Aorta (tissue), 5 donors: ENCODE results near the gene AP3B2. TPM values are rescaled to one million over a fixed set of nuclear protein-coding genes. Genes with fewer than 3 reads are reported as not detected.
"Not testable (repeated sequence)": the region's sequence is repeated elsewhere in the genome, so short reads cannot be mapped to it uniquely, and the experiment has no call there.

ENCODE experiments used
- ATAC-seq: fragments of 200-7000 bp; cut with Tn5 transposase; one replicate; pipeline ENCODE4 v1.9.1; 2022; ENCODE audit warnings: moderate library complexity; ENCODE audit not compliant: low FRiP score
- DNase-seq, 2 donors: peaks; one replicate each; pipeline ENCODE4 v3.0.0-alpha.2; 2020
- H3K27ac ChIP-seq, 2 donors: one replicate each; pipeline ENCODE4 v1.5.1; 2013; ENCODE audit warnings: low read length in 2 of 2, mild to moderate bottlenecking in 2 of 2, moderate library complexity in 2 of 2, control low read depth in 1 of 2, inconsistent platforms in 1 of 2, low read depth in 1 of 2
- H3K27me3 ChIP-seq, 2 donors: one replicate each; pipeline ENCODE4 v1.6.1; 2013; ENCODE audit warnings: control low read depth in 1 of 2, low read length in 1 of 2, mild to moderate bottlenecking in 1 of 2, moderate library complexity in 1 of 2; ENCODE audit not compliant: insufficient read depth in 2 of 2, control insufficient read depth in 1 of 2
- H3K36me3 ChIP-seq, 2 donors: one replicate each; pipeline ENCODE4 v1.6.1; 2013; ENCODE audit warnings: control low read depth in 1 of 2, low read length in 1 of 2, mild to moderate bottlenecking in 1 of 2; ENCODE audit not compliant: insufficient read depth in 2 of 2, control insufficient read depth in 1 of 2
- H3K4me1 ChIP-seq, 2 donors: one replicate each; pipeline ENCODE4 v1.6.1; 2013; ENCODE audit warnings: low read length in 2 of 2, control low read depth in 1 of 2, mild to moderate bottlenecking in 1 of 2, moderate library complexity in 1 of 2; ENCODE audit not compliant: insufficient read depth in 2 of 2, control insufficient read depth in 1 of 2
- H3K4me3 ChIP-seq, 2 donors: one replicate each; pipeline ENCODE4 v1.5.1; 2013; ENCODE audit warnings: low read length in 2 of 2, control low read depth in 1 of 2, mild to moderate bottlenecking in 1 of 2
- H3K9me3 ChIP-seq: one replicate; pipeline ENCODE4 v1.6.1; 2013; ENCODE audit warnings: mild to moderate bottlenecking, low read length; ENCODE audit not compliant: control insufficient read depth
- WGBS, 2 donors: extraction: QIAGEN DNeasy Blood & Tissue Kit; methylation state at CpG; one replicate each; pipeline ENCODE4 v1.1.7; 2013; 5-methylcytosine and 5-hydroxymethylcytosine counted together
- intact Hi-C, 2 donors: fragments of 100-400 bp; cut with DNase I; formaldehyde crosslinking; loops; one replicate each; pipeline versions ENCODE4 v1.14.2 to v1.15.0; 2022
- polyA plus RNA-seq, 2 donors: library from polyadenylated mRNA; stranded (reverse); fragments of 200-250 nt; gene quantifications; one replicate each; pipeline ENCODE4 v1.2.3, GENCODE V29; 2013
- total RNA-seq, 2 donors: library from RNA; stranded (reverse); fragmentation: NEBNext Ultra II Directional; extraction: Animal tissue kit (Norgen Biotek cat#: 25700); gene quantifications; one replicate each; pipeline ENCODE4 v1.2.1, GENCODE V29; 2021
- donor health status: healthy with polysubstance abuse.
- donor health status: Bipolar disorder and iron deficiency.
- donor health status: DM: no; HTN: no; CAD: no.
- donor health status: DM: no; HTN: no; CAD: no.
- donor health status: DM: yes; HTN: yes; CAD: no.

AP3B2 gene
- total and polyA plus RNA-seq, 4 donors, result 0.16 to 1.6 (median 0.42) TPM; not detected in 1

GRCh38 chr15:82710208-82710555, 507 bp upstream of the AP3B2 start:
- intact Hi-C loops, result no loop called here

DNA sequence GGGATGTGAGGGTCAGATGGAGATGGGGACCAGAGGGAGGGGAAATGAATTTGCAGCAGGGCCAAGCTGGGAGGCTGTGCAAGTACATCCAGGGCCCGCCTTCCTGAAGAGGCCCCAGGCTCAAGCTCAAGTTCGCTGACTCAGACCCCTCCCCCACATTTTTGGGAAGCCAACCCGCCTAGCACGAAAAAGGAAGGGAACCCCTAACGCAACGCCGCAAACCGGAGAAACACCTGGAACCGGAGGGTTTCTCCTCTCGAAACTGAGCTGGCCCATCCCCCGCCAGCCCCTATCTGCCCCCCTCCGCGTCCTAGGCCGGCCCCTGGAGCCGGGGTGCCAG, 624 bp downstream of the AP3B2 start:
- DNase-seq (no peak), ATAC-seq (no peak)
- Histone ChIP-seq H3K27ac (no peak overlapping the region), H3K27me3 (no peaks in the 10 kb centered on the region), H3K36me3 (no peaks in the 10 kb centered on the region), H3K4me3 (peak overlapping the region; percentile 36 to 68), H3K9me3 (no peaks in the 10 kb centered on the region), H3K4me1 (no peaks in the 10 kb centered on the region)
- 3 to 5% methylated on average over 14 to 15 of the region's 15 CpGs for WGBS, 2 donors
- intact Hi-C loops, result loop anchor here in 1 of 2 donors (5.0 kb wide), 1 partner anchor 47 kb away; no protein-coding TSS in a partner anchor

More at GRCh38 chr15:82710208-82710555, 507 bp upstream of the AP3B2 start:
- ATAC-seq (no peak), DNase-seq (no peak)
- no peaks in the 10 kb centered on the region for H3K9me3 ChIP-seq
- no peaks in the 10 kb centered on the region for H3K27me3 ChIP-seq
- no peaks in the 10 kb centered on the region for H3K4me1 ChIP-seq
- no peak overlapping the region for H3K27ac ChIP-seq
- WGBS, 2 donors, result 14% methylated on average over 14 of the region's 14 CpGs
- no peaks in the 10 kb centered on the region for H3K36me3 ChIP-seq
- no peak overlapping the region for H3K4me3 ChIP-seq

DNA sequence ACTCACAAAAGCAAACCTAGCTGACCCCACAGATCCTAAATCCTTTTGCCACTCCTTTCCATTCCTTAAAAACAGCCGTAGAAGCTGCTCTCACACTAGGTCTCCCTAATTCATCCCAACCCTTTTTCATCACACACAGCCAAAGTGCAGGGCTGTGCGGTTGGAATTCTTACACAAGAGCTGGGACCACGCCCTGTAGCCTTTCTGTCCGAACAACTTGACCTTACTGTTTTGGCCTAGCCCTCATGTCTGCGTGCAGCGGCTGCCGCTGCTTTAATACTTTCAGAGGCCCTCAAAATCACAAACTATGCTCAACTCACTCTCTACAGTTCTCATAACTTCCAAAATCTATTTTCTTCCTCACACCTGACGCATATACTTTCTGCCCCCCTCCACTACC, 3.8 kb downstream of the AP3B2 start:
- WGBS, 2 donors, result 84 to 85% methylated on average over 8 of the region's 8 CpGs
- ATAC-seq, H3K27me3 ChIP-seq, DNase-seq, H3K9me3 ChIP-seq, H3K4me3 ChIP-seq, H3K27ac ChIP-seq, H3K36me3 ChIP-seq, H3K4me1 ChIP-seq: not testable (repeated sequence)
- intact Hi-C loops, result loop anchor here in 1 of 2 donors (5.0 kb wide), 1 partner anchor 44 kb away; no protein-coding TSS in a partner anchor

DNA sequence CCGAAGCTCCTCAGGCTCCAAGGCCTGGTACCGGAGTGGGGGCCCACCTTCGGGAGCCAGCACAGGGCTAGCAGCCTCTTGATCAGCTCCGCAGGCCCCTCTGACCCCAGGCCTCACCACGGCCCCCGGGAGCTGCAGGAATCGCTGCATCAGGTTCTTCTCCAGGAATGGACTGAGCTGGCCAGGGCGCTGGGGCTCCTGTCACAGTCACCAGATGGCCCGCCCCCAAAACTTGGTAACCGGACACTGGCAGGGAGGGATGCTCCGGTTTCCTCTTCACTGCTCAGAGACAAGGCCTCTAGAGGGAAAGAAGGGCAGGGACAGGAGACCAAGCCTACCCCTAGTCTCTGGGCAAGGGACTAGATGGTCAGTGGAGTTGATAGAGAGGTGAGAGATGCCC, 9.9 kb downstream of the AP3B2 start:
- no peaks in the 10 kb centered on the region for H3K4me1 ChIP-seq
- no peaks in the 10 kb centered on the region for H3K27me3 ChIP-seq
- H3K36me3 ChIP-seq, result no peaks in the 10 kb centered on the region
- ATAC-seq, result peak; percentile 15
- intact Hi-C loops, result no loop called here
- H3K4me3 ChIP-seq, result no peak overlapping the region
- 28 to 39% methylated on average over 11 of the region's 11 CpGs for WGBS, 2 donors
- DNase-seq, result no peak
- no peaks in the 10 kb centered on the region for H3K9me3 ChIP-seq
- H3K27ac ChIP-seq, result no peak overlapping the region

DNA sequence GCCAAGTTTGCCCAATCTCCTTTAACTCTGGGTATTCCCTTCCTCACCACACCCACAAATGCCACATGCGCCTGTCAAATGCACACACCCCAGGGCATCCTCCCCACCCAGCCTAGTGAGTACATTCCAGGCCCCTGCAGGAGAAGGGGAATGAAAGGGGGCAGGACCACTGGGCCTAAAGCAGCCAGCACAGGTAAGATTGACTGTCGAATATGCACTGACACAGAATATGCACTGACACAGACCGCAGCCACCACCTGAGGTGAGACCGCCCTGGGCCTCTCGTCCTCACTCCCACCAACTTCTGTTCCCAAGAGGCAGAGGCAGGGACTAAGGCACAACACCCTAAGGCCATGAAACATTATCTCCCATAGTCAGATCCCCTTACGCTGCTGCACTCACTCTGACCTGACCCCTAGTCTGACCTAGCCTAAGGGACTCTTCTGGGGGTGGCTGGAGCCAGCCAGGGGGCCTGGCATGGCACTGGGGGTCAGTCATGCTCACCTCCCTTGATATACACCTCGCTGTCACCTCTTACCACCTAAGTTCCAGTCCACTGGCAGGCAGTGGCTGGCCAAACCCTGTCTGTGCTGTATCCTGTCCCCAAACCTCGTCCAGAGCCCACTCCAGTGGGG, 10.8 kb downstream of the AP3B2 start:
- no peaks in the 10 kb centered on the region for H3K27me3 ChIP-seq
- no peaks in the 10 kb centered on the region for H3K9me3 ChIP-seq
- no peaks in the 10 kb centered on the region for H3K4me1 ChIP-seq
- ATAC-seq (peak; percentile 29), DNase-seq (no peak)
- intact Hi-C loops, result no loop called here
- no peak overlapping the region for H3K27ac ChIP-seq
- no peak overlapping the region for H3K4me3 ChIP-seq
- no peaks in the 10 kb centered on the region for H3K36me3 ChIP-seq
- 70 to 74% methylated on average over 8 of the region's 8 CpGs for WGBS, 2 donors

GRCh38 chr15:82697735-82698407, 11.8 kb downstream of the AP3B2 start:
- Histone ChIP-seq H3K4me3 (no peak overlapping the region), H3K27ac (no peak overlapping the region), H3K4me1 (no peaks in the 10 kb centered on the region), H3K9me3 (no peaks in the 10 kb centered on the region), H3K36me3 (no peaks in the 10 kb centered on the region), H3K27me3 (no peaks in the 10 kb centered on the region)
- DNase-seq (no peak), ATAC-seq (no peak)
- intact Hi-C loops, result no loop called here
- 84 to 87% methylated on average over 9 of the region's 9 CpGs for WGBS, 2 donors

- no peaks in the 10 kb centered on the region for H3K4me1 ChIP-seq
- no peak overlapping the region for H3K27ac ChIP-seq
- no peak overlapping the region for H3K4me3 ChIP-seq
- H3K9me3 ChIP-seq, result no peaks in the 10 kb centered on the region
- H3K36me3 ChIP-seq, result no peaks in the 10 kb centered on the region
- ATAC-seq (no peak), DNase-seq (no peak)
- H3K27me3 ChIP-seq, result no peaks in the 10 kb centered on the region
- 89 to 90% methylated on average over 23 of the region's 23 CpGs for WGBS, 2 donors
- intact Hi-C loops, result no loop called here
Observed at GRCh38 chr15:82692171-82692570, 17.5 kb downstream of the AP3B2 start.

DNA sequence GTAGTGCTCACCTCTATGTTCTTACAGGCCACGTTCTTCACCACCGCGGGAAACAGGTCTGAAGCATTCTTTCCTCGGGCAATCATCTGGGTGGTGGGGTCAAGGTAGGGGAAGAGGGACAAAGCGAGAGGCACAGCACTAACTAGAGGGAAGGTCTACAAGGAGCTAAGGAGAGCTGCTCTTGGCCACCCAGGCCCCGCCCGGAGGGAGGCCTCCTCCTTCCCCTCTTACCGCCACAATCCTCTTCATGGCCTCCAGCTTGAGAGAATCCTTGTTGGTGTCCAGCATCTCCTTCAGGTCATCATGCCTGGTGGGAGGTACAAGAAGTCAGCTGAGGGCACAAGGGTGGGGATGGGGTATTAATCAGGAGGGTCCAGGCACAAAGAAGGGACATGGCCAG, 20.5 kb downstream of the AP3B2 start:
- H3K4me3 ChIP-seq, result no peak overlapping the region
- H3K27me3 ChIP-seq, result no peaks in the 10 kb centered on the region
- H3K4me1 ChIP-seq, result no peaks in the 10 kb centered on the region
- H3K27ac ChIP-seq, result no peak overlapping the region
- intact Hi-C loops, result no loop called here
- H3K9me3 ChIP-seq, result no peaks in the 10 kb centered on the region
- WGBS, 2 donors, result 93 to 94% methylated on average over 8 of the region's 8 CpGs
- ATAC-seq (no peak), DNase-seq (no peak)
- H3K36me3 ChIP-seq, result no peaks in the 10 kb centered on the region

DNA sequence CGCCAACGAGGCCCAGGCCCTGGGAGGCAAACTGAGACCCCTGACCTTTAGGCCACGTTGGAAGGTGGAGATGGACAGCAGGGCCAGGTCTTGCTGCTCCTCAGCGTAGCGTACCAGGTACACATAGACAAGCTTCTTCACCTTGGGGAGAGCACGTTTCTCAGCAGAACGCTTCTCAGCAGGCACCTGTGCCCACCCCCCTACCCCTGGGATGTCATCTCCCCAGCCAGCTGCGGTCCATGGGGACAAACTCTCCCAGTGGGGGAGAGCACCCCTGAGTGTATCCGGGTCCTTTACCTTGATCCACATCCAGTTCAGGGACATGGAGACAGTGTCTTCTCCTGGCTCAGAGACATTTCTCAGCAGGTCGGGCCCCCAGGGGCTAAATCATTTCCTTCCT, 21.0 kb downstream of the AP3B2 start:
- intact Hi-C loops, result no loop called here
- Histone ChIP-seq H3K4me1 (no peaks in the 10 kb centered on the region), H3K27me3 (no peaks in the 10 kb centered on the region), H3K27ac (no peak overlapping the region), H3K4me3 (no peak overlapping the region), H3K9me3 (no peaks in the 10 kb centered on the region), H3K36me3 (no peaks in the 10 kb centered on the region)
- DNase-seq (no peak), ATAC-seq (no peak)
- 84 to 87% methylated on average over 10 of the region's 10 CpGs for WGBS, 2 donors
